Measurements from ENCODE around the gene UBAP2L.

- no peak for TF ChIP-seq CTCF (IDR thresholded peaks at IDR 0.05)
- TF ChIP-seq POLR2A (IDR thresholded peaks at IDR 0.05): no peak
- no peak for TF ChIP-seq POLR2AphosphoS5 (IDR thresholded peaks at IDR 0.05)
Observed at GRCh38 chr1:154258784-154259183, 38.0 kb downstream of the UBAP2L start.

Measured in sigmoid colon (tissue), 4 donors.